ENCODE data around the gene OR5B21. TPM values are rescaled to one million over a fixed set of nuclear protein-coding genes. Genes with fewer than 3 reads are reported as not detected.

The OR5B21 gene
- total RNA-seq, 1 donor from 2014 or later: not detected

DNA sequence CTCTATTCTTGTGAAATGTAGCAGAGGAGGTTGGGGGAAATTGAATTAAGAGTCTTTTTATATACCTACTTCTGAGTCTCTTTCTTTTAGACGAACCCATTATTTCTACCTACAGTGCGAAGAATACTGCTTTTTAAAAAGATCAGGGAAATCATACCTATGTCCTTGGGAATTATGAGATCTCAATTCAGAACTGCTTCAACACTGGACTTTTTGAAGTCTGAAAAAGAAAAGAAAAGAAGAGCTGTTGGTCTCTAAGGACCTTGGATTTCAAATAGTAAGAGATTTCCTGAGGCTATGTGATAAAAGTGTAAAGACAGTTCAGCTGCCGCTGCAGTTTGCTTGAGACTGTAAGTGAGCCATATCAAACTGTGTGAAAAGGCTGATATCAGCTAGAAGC lies 3.7 kb upstream of the OR5B21 start:
- Mint-ChIP-seq H3K9me3 (ENCODE audit: unreplicated experiment) (no peaks in the 10 kb centered on the region), H3K27ac (ENCODE audit: unreplicated experiment) (no peak overlapping the region)
- TF ChIP-seq, protein P1, sequence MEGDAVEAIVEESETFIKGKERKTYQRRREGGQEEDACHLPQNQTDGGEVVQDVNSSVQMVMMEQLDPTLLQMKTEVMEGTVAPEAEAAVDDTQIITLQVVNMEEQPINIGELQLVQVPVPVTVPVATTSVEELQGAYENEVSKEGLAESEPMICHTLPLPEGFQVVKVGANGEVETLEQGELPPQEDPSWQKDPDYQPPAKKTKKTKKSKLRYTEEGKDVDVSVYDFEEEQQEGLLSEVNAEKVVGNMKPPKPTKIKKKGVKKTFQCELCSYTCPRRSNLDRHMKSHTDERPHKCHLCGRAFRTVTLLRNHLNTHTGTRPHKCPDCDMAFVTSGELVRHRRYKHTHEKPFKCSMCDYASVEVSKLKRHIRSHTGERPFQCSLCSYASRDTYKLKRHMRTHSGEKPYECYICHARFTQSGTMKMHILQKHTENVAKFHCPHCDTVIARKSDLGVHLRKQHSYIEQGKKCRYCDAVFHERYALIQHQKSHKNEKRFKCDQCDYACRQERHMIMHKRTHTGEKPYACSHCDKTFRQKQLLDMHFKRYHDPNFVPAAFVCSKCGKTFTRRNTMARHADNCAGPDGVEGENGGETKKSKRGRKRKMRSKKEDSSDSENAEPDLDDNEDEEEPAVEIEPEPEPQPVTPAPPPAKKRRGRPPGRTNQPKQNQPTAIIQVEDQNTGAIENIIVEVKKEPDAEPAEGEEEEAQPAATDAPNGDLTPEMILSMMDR (IDR thresholded peaks at IDR 0.05; ENCODE audit: unreplicated experiment): no peak

DNA sequence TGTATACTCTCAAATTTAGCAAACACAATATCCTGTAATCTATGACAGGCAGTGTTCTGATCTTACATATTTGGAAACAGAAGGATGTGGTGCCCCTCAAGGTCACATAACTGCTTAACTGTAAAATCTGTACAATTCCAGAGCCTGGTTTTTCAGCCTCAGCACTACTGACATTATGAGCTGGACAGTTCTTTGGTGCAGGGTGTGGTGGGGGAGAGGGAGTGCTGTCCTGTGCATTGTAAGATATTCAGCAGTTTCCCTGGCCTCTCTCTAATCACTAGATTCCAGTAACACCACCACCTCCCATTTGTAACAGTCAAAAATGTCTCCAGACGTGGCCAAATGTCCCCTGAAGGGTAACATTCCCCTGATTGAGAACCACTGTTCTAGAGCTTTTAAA lies 1.8 kb upstream of the OR5B21 start:
- Mint-ChIP-seq H3K9me3 (ENCODE audit: unreplicated experiment) (no peaks in the 10 kb centered on the region), H3K4me3 (ENCODE audit: unreplicated experiment) (no peak overlapping the region), H3K4me1 (ENCODE audit: unreplicated experiment) (no peaks in the 10 kb centered on the region), H3K27ac (ENCODE audit: unreplicated experiment) (no peak overlapping the region), H3K27me3 (ENCODE audit: unreplicated experiment) (no peaks in the 10 kb centered on the region), H3K36me3 (ENCODE audit: low read depth, unreplicated experiment) (no peaks in the 10 kb centered on the region)
- TF ChIP-seq, protein P1 (IDR thresholded peaks at IDR 0.05; ENCODE audit: unreplicated experiment): no peak
- no peak for DNase-seq (ENCODE audit: low spot score)

More for the DNA sequence above, 3.7 kb upstream of the OR5B21 start:
- no peaks in the 10 kb centered on the region for H3K4me1 Mint-ChIP-seq (ENCODE audit: unreplicated experiment)
- H3K4me3 Mint-ChIP-seq (ENCODE audit: unreplicated experiment): no peak overlapping the region
- no peaks in the 10 kb centered on the region for H3K27me3 Mint-ChIP-seq (ENCODE audit: unreplicated experiment)
- DNase-seq (ENCODE audit: low spot score): no peak
- H3K36me3 Mint-ChIP-seq (ENCODE audit: low read depth, unreplicated experiment): no peaks in the 10 kb centered on the region

DNA sequence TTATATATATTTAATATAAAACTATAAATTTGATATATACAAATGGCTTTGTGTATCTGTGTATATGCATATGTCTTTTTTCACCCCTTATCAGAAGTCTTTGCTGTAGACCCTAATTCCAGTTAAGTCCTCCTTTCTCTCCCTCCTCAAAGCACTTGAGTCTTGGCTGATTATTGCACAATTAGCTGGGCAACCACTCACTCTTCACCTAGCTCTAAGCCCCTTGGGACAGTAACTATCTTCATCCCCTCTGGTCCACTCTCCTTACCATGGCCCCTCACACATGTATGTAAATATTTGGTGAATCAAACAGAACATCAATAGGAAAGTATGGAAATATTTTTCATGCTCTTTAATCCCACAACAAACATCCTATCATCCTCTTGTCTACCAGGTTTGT lies 909 bp upstream of the OR5B21 start:
- Mint-ChIP-seq H3K27ac (ENCODE audit: unreplicated experiment) (no peak overlapping the region), H3K36me3 (ENCODE audit: low read depth, unreplicated experiment) (no peaks in the 10 kb centered on the region), H3K9me3 (ENCODE audit: unreplicated experiment) (no peaks in the 10 kb centered on the region), H3K4me1 (ENCODE audit: unreplicated experiment) (no peaks in the 10 kb centered on the region), H3K4me3 (ENCODE audit: unreplicated experiment) (no peak overlapping the region), H3K27me3 (ENCODE audit: unreplicated experiment) (no peaks in the 10 kb centered on the region)
- TF ChIP-seq, protein P1 (IDR thresholded peaks at IDR 0.05; ENCODE audit: unreplicated experiment): no peak
- no peak for DNase-seq (ENCODE audit: low spot score)

DNA sequence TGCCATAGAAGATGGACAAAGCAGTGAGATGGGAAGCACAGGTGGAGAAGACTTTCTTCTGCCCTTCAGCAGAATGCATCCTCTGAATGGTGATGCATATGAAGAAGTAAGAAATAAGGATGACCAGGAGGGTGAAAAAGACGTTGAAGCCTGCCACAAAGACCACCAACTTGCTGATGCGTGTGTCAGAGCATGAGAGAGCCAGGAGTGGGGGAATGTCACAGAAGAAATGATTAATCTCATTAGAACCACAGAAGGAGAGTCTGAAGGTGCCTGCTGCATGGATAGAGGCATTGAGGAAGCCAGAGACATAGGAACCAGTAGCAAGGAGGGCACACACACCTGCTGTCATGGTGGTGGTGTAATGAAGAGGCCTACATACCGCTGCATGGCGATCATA lies 550 bp downstream of the OR5B21 start:
- H3K27ac Mint-ChIP-seq (ENCODE audit: unreplicated experiment): no peak overlapping the region
- H3K27me3 Mint-ChIP-seq (ENCODE audit: unreplicated experiment): no peaks in the 10 kb centered on the region
- H3K9me3 Mint-ChIP-seq (ENCODE audit: unreplicated experiment): no peaks in the 10 kb centered on the region
- no peak overlapping the region for H3K4me3 Mint-ChIP-seq (ENCODE audit: unreplicated experiment)
- H3K36me3 Mint-ChIP-seq (ENCODE audit: low read depth, unreplicated experiment): no peaks in the 10 kb centered on the region
- TF ChIP-seq, protein P1 (IDR thresholded peaks at IDR 0.05; ENCODE audit: unreplicated experiment): no peak
- no peaks in the 10 kb centered on the region for H3K4me1 Mint-ChIP-seq (ENCODE audit: unreplicated experiment)
- no peak for DNase-seq (ENCODE audit: low spot score)

DNA sequence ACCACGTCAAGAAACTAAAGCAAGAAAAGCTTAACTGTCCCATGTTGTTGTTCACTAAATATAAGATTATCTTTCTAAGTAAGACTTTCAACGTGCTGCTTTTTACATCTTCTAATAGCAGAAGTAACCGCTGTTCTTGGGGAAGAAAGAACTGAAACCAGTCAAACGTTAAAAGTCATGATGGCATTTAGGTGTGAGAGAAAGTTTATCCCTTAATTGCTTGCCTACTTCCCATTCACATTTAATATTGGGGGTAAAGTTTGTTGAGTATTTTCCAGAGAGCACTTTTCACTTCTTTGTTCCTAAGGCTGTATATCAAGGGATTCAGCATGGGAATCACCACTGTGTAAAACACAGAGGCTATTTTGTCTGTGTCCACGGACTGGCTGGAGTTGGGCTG lies 970 bp downstream of the OR5B21 start:
- no peaks in the 10 kb centered on the region for H3K36me3 Mint-ChIP-seq (ENCODE audit: low read depth, unreplicated experiment)
- no peaks in the 10 kb centered on the region for H3K4me1 Mint-ChIP-seq (ENCODE audit: unreplicated experiment)
- no peaks in the 10 kb centered on the region for H3K27me3 Mint-ChIP-seq (ENCODE audit: unreplicated experiment)
- no peaks in the 10 kb centered on the region for H3K9me3 Mint-ChIP-seq (ENCODE audit: unreplicated experiment)
- no peak for DNase-seq (ENCODE audit: low spot score)
- no peak overlapping the region for H3K4me3 Mint-ChIP-seq (ENCODE audit: unreplicated experiment)
- TF ChIP-seq, protein P1 (IDR thresholded peaks at IDR 0.05; ENCODE audit: unreplicated experiment): no peak
- no peak overlapping the region for H3K27ac Mint-ChIP-seq (ENCODE audit: unreplicated experiment)

All from endothelial cell (in vitro differentiated cells).